ENCODE data around the gene HOXA11.

Gene HOXA11

DNA sequence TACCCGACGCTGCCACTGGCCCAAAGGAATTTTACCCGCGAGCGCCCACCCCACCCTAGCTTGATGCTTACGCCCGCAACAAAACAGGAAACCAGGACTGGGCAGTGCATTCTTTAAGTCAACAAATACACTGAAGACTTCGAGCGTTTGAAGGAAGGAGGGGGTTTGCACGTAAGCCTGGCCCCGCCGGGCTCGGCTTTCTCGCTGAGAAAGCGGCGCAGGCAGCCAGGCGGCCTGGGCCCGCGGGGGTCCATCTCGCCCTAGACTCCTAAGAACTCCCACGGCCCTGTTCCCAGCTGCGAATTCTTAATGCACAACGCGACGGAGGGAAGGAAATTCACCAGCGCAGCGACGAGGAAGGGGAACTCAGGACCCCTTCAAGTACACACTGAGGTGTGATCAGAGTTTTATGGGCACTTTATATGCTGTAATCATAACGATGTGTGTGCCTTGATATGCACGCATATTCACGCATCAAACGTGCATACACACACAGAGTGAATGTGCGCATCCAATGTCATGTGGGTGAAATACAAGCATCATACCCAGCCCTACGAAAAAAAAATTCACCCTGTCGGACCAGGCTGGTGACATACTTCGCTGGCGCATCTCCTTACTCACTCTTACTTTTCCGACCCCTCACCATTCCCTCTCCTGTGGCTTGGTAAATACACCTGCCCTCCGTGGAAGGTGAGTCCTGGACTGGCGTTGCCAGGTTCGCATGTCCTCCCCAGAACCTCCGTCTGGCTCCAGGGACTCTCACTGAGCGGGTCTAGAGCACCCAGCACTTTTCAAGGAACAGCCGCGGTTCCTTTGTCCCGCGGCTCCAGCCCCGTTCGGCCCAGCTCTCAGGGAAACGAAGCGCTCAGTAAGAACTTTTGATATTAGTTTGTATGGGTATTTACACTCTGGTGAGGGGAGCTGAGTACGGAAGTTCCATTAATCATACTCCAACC, 20.6 kb upstream of the HOXA11 start:
- DNase-seq (ENCODE audit: low read depth in 3 of 3) = no peak

DNA sequence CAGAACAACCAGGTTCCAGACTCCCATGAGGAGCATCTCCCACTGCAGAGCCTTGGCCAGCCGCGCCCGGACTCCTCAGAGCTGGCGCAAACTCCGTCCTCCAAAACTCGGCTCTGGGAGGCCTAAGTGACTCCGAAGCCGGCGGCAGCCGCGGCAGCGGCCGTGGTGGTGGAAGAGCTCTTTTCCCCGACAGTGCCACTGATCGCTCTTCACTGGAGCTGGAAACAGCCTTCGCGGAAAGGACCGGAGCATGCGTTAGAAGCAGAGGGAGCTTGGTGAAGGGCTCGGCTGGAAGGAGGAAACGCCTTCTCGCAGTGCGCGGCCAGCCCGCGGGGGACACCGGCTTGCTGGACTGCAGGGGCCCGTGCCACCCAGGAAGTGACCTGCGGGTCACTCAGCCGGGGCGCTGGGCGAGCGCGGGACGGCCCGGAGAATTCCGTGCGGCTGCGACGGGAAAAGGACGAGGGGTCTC, 19.9 kb upstream of the HOXA11 start:
- no peak for DNase-seq (ENCODE audit: low read depth in 3 of 3)

DNA sequence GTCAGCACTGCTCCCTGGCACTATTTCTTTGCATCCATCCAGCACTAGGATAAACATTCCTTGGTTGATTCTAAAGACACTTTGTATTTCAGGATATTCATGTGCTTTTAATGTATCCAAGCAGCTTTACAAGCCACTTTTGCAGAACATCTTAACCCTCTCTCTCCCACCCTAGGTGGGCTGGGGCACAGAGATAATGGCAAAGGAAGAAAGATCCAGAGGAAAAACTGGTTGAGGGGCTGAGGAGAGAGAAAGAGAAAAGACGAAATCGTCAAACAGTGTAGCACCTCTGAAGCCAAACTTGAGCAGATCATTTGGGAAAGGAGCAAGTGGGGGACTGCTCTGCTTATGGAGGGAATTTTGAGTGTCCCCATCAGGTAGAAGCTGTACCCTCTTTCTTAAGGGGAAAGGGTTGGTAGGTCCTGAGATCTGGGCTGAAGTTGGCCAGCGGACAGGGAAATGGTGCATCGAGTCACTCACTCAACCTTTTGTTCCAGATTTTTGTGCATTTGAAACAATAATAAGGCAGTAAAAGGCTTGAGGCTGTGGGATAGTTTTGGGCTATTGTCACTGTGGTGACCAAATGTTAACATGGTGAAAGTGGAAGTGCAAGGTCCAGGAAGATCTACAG, 19.0 kb upstream of the HOXA11 start:
- DNase-seq (ENCODE audit: low read depth in 3 of 3) = no peak

DNA sequence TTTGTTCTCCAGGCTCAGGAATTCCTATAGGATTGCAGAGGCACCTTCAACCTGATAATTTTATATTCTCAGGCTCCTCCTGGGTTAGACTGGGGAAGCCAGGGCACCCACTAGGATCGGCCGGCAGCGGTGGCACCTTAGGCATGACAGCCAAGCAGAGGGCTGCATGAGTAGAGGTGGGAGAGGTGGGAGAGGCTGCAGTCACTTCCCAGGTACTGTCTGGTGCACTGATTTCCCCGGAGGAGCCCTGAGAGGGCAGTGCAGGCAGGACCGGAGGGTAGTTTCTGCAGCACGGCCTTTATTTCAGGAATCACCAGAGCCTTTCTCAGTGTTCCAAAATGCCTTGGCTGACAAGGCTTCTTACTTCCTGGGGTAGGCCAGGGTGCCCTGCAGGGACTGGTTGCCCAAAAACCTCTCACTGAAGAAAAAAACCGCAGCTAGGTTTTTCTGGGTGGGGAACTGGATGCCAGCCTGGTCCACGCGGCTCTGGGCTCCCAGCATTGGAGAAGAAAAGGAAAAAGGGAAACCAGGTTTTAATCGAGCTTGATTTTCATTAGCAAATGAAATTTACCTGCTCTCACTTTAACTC, 18.4 kb upstream of the HOXA11 start:
- DNase-seq (ENCODE audit: low read depth in 3 of 3) = no peak

GRCh38 chr7:27202862-27203134, 17.8 kb upstream of the HOXA11 start:
- no peak for DNase-seq (ENCODE audit: low read depth in 3 of 3)

- no peak for DNase-seq (ENCODE audit: low read depth in 3 of 3)
Observed at GRCh38 chr7:27202018-27202861, 17.2 kb upstream of the HOXA11 start.

GRCh38 chr7:27201580-27202017, 16.6 kb upstream of the HOXA11 start:
- DNase-seq (ENCODE audit: low read depth in 3 of 3) = no peak

GRCh38 chr7:27200761-27201579, 15.9 kb upstream of the HOXA11 start:
- DNase-seq (ENCODE audit: low read depth in 3 of 3) = no peak

DNA sequence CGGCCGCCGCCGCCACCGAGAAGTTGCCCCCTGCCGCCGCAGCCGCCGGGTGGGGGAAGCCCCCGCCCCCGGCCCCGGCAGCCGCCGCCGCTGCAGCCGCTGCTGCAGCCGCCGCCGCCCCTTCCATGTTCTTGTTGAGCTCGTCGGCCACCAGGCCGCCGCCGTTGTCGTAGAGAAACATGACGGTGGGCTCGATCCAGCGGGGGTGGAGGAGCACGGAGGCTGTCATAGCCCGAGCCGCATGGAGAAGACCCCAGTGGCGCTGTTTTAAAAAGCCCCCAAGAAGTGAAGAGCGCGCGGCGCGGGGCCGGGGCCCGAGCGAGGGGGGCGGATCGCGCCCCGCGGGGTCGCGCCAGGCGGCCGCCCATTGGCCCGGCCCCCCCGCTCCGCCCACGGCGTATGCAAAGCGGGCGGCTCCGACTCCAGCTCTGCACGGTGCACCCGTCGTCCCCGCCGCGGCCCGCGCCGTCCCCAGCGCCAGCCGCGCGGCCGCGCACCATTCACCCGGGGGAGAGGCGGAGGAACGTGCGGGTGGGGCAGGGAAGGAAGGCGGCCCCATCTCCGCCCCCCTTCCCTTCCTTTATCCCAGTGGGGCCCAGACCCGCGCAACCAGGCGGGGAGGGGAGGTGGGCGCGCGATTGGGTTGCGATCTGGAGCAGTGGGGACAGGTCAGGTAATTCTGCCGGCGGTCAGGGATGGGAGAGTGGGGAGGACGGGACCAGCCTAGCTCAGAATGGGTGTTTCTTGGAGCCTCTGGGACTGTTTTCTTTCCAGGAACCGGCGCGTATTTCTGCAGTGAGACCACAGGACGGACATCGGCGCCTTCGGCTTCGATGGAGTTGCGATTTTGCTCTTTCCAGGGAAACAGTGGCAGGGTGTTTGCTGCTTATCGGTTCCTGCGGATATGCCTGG, 15.1 kb upstream of the HOXA11 start, which contains the start of gene HOXA13:
HOXA13 (minus strand) TSS at position 243 of the 912 bp plus-strand sequence; CDS start at position 229, 14 bp downstream.
- no peak for DNase-seq (ENCODE audit: low read depth in 3 of 3)

- DNase-seq (ENCODE audit: low read depth in 3 of 3) = no peak
Observed at GRCh38 chr7:27198871-27199801, 14.1 kb upstream of the HOXA11 start.

DNA sequence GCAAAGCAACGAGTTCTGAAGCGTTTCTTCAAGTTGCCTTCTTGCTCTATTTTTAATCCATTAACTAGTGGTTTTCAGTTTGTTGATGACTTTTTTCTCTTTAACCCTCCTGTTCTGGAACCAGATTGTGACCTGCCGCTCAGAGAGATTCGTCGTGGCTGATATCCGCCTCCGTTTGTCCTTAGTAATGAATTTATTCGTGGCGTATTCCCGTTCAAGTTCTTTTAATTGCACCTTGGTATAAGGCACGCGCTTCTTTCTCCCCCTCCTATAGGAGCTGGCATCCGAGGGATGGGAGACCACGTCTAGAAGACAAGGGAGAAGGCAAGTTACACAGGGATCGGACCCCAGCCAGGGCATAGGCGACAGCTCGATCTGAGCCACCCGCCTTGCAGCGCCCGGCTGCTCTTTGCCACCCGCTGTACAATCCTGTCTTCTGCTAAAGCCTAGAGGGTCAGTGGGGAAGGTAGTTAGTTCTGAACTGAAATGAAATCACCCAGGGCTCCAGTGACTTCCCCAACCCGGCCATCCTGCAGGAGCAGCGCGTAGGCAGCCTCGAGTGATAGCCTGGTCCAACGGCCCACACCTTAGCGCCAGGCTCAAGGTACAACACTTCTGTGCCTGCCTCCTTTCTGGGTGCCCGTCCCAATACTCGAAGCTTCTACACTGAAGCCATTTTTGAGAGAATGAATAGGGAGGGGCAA, 13.3 kb upstream of the HOXA11 start:
- no peak for DNase-seq (ENCODE audit: low read depth in 3 of 3)

DNA sequence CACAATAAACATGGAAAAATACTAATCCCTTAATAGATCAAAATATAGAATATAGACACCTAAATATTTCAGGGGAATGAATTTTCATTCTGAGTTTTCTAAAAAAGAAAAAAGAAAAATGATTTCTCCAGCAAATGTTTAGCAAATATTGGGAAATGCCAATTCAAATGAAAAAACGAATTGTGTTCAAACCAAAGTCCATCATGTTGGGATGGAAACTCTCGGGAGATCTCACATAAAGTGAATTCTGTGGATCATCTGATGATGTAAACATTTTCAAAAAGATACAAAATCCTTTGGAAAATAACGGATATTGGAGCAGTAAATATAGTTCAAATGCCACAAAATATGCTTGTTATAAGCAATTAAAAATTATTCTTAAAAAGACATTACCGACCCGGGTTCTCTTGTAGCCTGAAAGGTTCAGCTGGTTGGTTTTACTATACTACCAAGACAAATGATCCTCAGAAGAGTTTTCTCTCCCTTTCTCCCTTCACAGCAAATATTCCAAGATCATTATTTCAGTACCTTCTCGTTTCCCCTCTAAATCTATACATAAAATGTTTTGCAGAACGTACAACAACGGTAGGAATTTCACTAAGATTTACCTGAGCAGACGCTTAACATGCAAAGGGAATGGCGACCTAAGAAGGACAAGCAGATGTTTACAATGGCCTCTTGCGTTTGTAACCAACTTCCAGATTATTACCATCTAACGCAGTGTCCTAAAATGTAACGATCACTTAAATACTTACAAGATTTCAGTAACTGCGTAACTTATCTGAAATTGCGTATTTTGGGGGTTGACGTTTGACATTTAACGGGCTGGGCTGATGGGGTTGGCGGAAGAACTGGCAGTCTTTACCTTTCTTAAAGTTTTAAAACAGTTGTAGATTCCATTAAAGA, 12.4 kb upstream of the HOXA11 start:
- DNase-seq (ENCODE audit: low read depth in 3 of 3) = no peak

GRCh38 chr7:27196287-27196767, 11.3 kb upstream of the HOXA11 start:
- peak; percentile 67 to 76 (median 74) for DNase-seq (ENCODE audit: low read depth in 3 of 3)

GRCh38 chr7:27194686-27195379, 9.8 kb upstream of the HOXA11 start:
- DNase-seq (ENCODE audit: low read depth in 3 of 3) = no peak

- no peak for DNase-seq (ENCODE audit: low read depth in 3 of 3)
Observed at GRCh38 chr7:27194002-27194352, 8.9 kb upstream of the HOXA11 start.

GRCh38 chr7:27193335-27194001, 8.4 kb upstream of the HOXA11 start:
- no peak for DNase-seq (ENCODE audit: low read depth in 3 of 3)

All from stimulated activated CD4-positive, alpha-beta T cell treated with anti-CD3 and anti-CD28 coated beads, TNF-alpha, amount 100 ng/mL, for 48 hours (primary cell).